H1 (cell line): ENCODE data around the gene CDK8.

Source experiments
- ATF2 ChIP-seq: IDR thresholded peaks from 2 replicates; pipeline ENCODE4 v1.6.1; 2012; ENCODE audit warnings: low read length, inconsistent platforms
- CBX8 ChIP-seq: fragments of 300-800, 300-1000 bp; sonication (generic); IDR thresholded peaks from 2 replicates; pipeline ENCODE4 v1.7.1; 2016; ENCODE audit warnings: low read depth, low read length, borderline replicate concordance
- CHD2 ChIP-seq: IDR thresholded peaks from 2 replicates; pipeline ENCODE4 v1.6.1; 2012; ENCODE audit warnings: low read length, improper control_type of control experiment
- CTCF ChIP-seq, 3 experiments: IDR thresholded peaks; 1 replicate in 2 of 3; 2 replicates in 1 of 3; pipeline versions ENCODE4 v1.5.1 to v1.6.1; 2011; ENCODE audit warnings: low read length in 3 of 3, mild to moderate bottlenecking in 3 of 3, inconsistent platforms in 2 of 3, low read depth in 1 of 3, moderate library complexity in 1 of 3; ENCODE audit not compliant: insufficient read depth in 1 of 3; ENCODE audit errors: control extremely low read depth in 1 of 3
- EP300 ChIP-seq, 2 experiments: IDR thresholded peaks; 1 replicate in 1 of 2; 2 replicates in 1 of 2; pipeline ENCODE4 v1.6.1; 2011 to 2012; ENCODE audit warnings: low read depth in 2 of 2, low read length in 2 of 2, mild to moderate bottlenecking in 2 of 2, borderline replicate concordance in 1 of 2, inconsistent platforms in 1 of 2, moderate library complexity in 1 of 2
- EZH2 ChIP-seq: fragments of 200-600 bp; sonication (generic); IDR thresholded peaks from 2 replicates; pipeline ENCODE4 v1.7.1; 2012; ENCODE audit warnings: low read depth, mild to moderate bottlenecking, moderate library complexity, low read length, inconsistent platforms; ENCODE audit not compliant: severe bottlenecking
- FOSL1 ChIP-seq: IDR thresholded peaks from 2 replicates; pipeline ENCODE4 v1.6.1; 2011; ENCODE audit warnings: mild to moderate bottlenecking, low read depth, low read length, moderate library complexity; ENCODE audit not compliant: insufficient read depth
- JUN ChIP-seq: IDR thresholded peaks from 2 replicates; pipeline ENCODE4 v1.6.1; 2011; ENCODE audit warnings: low read depth, mild to moderate bottlenecking, improper control_type of control experiment, low read length
- NRF1 ChIP-seq: IDR thresholded peaks from 2 replicates; pipeline ENCODE4 v1.6.1; 2011; ENCODE audit warnings: mild to moderate bottlenecking, low read depth, low read length, improper control_type of control experiment
- POLR2A ChIP-seq, 2 experiments: IDR thresholded peaks; 1 replicate in 1 of 2; 2 replicates in 1 of 2; pipeline ENCODE4 v1.6.1; 2011; ENCODE audit warnings: low read depth in 2 of 2, low read length in 2 of 2, mild to moderate bottlenecking in 2 of 2; ENCODE audit errors: control extremely low read depth in 1 of 2
- POLR2AphosphoS5 ChIP-seq: IDR thresholded peaks from 2 replicates; pipeline ENCODE4 v1.6.1; 2011; ENCODE audit warnings: low read depth, low read length
- SIN3A ChIP-seq, 2 experiments: IDR thresholded peaks in 1 of 2; conservative IDR thresholded peaks in 1 of 2; 2 replicates each; pipeline ENCODE4 v1.6.1; 2011 to 2012; ENCODE audit warnings: low read length in 2 of 2, improper control_type of control experiment in 1 of 2, low read depth in 1 of 2, mild to moderate bottlenecking in 1 of 2
- TAF1 ChIP-seq: IDR thresholded peaks from 2 replicates; pipeline ENCODE4 v1.6.1; 2011; ENCODE audit warnings: mild to moderate bottlenecking, low read depth, low read length
- ZNF274 ChIP-seq: IDR thresholded peaks from 2 replicates; pipeline ENCODE4 v1.7.0; 2012; ENCODE audit warnings: low read length, borderline replicate concordance; ENCODE audit errors: extremely low read depth

DNA sequence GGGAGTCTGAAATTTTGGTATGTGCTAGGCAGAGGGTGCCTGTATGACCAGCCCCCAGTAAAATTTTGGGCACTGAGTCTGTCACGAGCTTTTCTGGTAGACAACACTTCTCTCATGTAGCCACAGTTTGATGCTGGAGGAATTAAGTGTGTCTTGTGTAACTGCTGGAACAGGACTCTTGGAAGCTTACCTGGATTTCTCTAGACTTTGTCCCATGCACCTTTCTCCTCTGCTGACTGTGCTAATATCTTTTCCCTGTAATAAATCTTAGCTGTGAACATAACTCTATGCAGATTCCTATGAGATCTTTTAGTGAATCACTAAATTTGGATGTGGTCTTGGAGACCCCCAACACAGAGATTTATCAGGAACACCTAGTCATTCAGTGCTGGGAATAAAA, 45.6 kb upstream of the CDK8 start:
- TF ChIP-seq JUN (no peak), POLR2A (IDR thresholded peaks at IDR 0.05; ENCODE audit: control extremely low read depth in 1 of 2, low read depth in 2 of 2, low read length in 2 of 2) (no peak), CTCF (IDR thresholded peaks at IDR 0.05; ENCODE audit: control extremely low read depth in 1 of 3, insufficient read depth in 1 of 3, low read depth in 1 of 3, low read length in 3 of 3) (no peak), ZNF274 (no peak), FOSL1 (no peak), TAF1 (no peak), CHD2 (no peak), EZH2 (no peak), ATF2 (no peak), EP300 (IDR thresholded peaks at IDR 0.05; ENCODE audit: borderline replicate concordance in 1 of 2, low read depth in 2 of 2, low read length in 2 of 2) (no peak), POLR2AphosphoS5 (no peak), CBX8 (no peak), SIN3A (conservative IDR thresholded peaks at IDR 0.05 in 1 of 2, IDR thresholded peaks at IDR 0.05 in 1 of 2; ENCODE audit: low read depth in 1 of 2, low read length in 2 of 2) (no peak), NRF1 (no peak)
